H1 (cell line): ENCODE data around the gene NOL4L. TPM values are rescaled to one million over a fixed set of nuclear protein-coding genes. Genes with fewer than 3 reads are reported as not detected.
A peak's percentile ranks its signal among the peaks of the same experiment; 100 is the strongest.

Experiments used
- CTCF ChIA-PET: fragments of 300-600 bp; sonication (Branson Sonifier 250); formaldehyde crosslinking; loops from one replicate; lab custom pipeline; 2021; ENCODE audit not compliant: partially characterized antibody; lab: Charles Lee
- POLR2A ChIA-PET: fragments of 300-600 bp; sonication (Branson Sonifier 250); formaldehyde crosslinking; loops from one replicate; lab custom pipeline; 2021; ENCODE audit warnings: inconsistent platforms; ENCODE audit not compliant: partially characterized antibody; lab: Charles Lee
- DNase-seq, 2 experiments: peaks; one replicate each; pipeline versions ENCODE4 v3.0.0 to v3.0.0-alpha.2; 2010 to 2022; ENCODE audit warnings: low spot score in 2 of 2, low read depth in 1 of 2, mixed read lengths in 1 of 2
- FAIRE-seq: peaks from 2 replicates; lab custom pipeline; 2011; peaks lifted over from hg19 to GRCh38; lab: Jason Lieb, UNC
- H2AFZ ChIP-seq: 2 replicates; pipeline ENCODE4 v1.8.1; 2012; ENCODE audit warnings: low read length, inconsistent platforms
- H2AK5ac ChIP-seq: 2 replicates; pipeline ENCODE4 v1.6.1; 2013; ENCODE audit warnings: low read depth, low read length
- H2BK120ac ChIP-seq: replicated peaks from 2 replicates; pipeline ENCODE3; 2013; ENCODE audit warnings: low read depth, low read length, inconsistent platforms
- H2BK12ac ChIP-seq: 2 replicates; pipeline ENCODE4 v1.6.1; 2013; ENCODE audit warnings: low read depth, low read length
- H2BK15ac ChIP-seq: 2 replicates; pipeline ENCODE4 v1.6.1; 2013; ENCODE audit warnings: low read length
- H2BK20ac ChIP-seq: 2 replicates; pipeline ENCODE4 v1.6.1; 2013; ENCODE audit warnings: low read length
- H2BK5ac ChIP-seq: 2 replicates; pipeline ENCODE4 v1.6.1; 2013; ENCODE audit warnings: low read depth, low read length
- H3K14ac ChIP-seq: 2 replicates; pipeline ENCODE4 v1.6.1; 2013; ENCODE audit warnings: inconsistent platforms; ENCODE audit not compliant: insufficient read length
- H3K18ac ChIP-seq: 2 replicates; pipeline ENCODE4 v1.6.1; 2013; ENCODE audit warnings: low read length; ENCODE audit errors: extremely low read depth
- H3K23ac ChIP-seq: 2 replicates; pipeline ENCODE4 v1.6.1; 2013; ENCODE audit warnings: inconsistent platforms; ENCODE audit not compliant: insufficient read length
- H3K23me2 ChIP-seq: 2 replicates; pipeline ENCODE4 v1.6.1; 2013; ENCODE audit warnings: low read depth, low read length
- H3K27ac ChIP-seq: 2 replicates; pipeline ENCODE4 v1.6.1; 2011; ENCODE audit warnings: low read depth, low read length, inconsistent platforms
- H3K27me3 ChIP-seq, 4 experiments: replicated peaks in 1 of 4; 1 replicate in 1 of 4; 2 replicates in 3 of 4; pipeline versions ENCODE4 v1.6.1 to v1.8.1; 2011 to 2013; ENCODE audit warnings: low read length in 3 of 4, mild to moderate bottlenecking in 3 of 4, inconsistent platforms in 2 of 4, mixed read lengths in 2 of 4, moderate library complexity in 1 of 4; ENCODE audit not compliant: control insufficient read depth in 3 of 4, insufficient read depth in 3 of 4; ENCODE audit errors: extremely low read depth in 1 of 4
- H3K36me3 ChIP-seq, 4 experiments: 2 replicates each; pipeline versions ENCODE4 v1.6.1 to v1.8.1; 2011 to 2013; ENCODE audit warnings: mild to moderate bottlenecking in 4 of 4, low read length in 3 of 4, moderate library complexity in 2 of 4, control low read depth in 1 of 4, inconsistent platforms in 1 of 4; ENCODE audit not compliant: insufficient read depth in 4 of 4, control insufficient read depth in 2 of 4
- H3K4ac ChIP-seq: replicated peaks from 2 replicates; pipeline ENCODE3; 2013; ENCODE audit warnings: low read length, low read depth, mixed read lengths, inconsistent platforms; ENCODE audit not compliant: insufficient read length
- H3K4me1 ChIP-seq, 4 experiments: replicated peaks in 1 of 4; 1 replicate in 1 of 4; 2 replicates in 3 of 4; pipeline versions ENCODE4 v1.6.1 to v1.8.1; 2011 to 2013; ENCODE audit warnings: low read length in 3 of 4, inconsistent platforms in 2 of 4, mixed read lengths in 1 of 4; ENCODE audit not compliant: insufficient read depth in 4 of 4, control insufficient read depth in 3 of 4
- H3K4me2 ChIP-seq, 2 experiments: 2 replicates each; pipeline versions ENCODE4 v1.6.1 to v1.8.1; 2011 to 2013; ENCODE audit warnings: low read depth in 2 of 2, low read length in 2 of 2, control low read depth in 1 of 2, inconsistent platforms in 1 of 2, mild to moderate bottlenecking in 1 of 2; ENCODE audit not compliant: insufficient read depth in 1 of 2
- H3K4me3 ChIP-seq, 4 experiments: fragments of 200-600, 300-600 bp in 1 of 4; sonication (generic), shearing (Covaris generic), sonication (Bioruptor Twin) in 1 of 4; 2 replicates each; pipeline versions ENCODE4 v1.5.1 to v1.8.1; 2011 to 2016; ENCODE audit warnings: low read length in 4 of 4, low read depth in 3 of 4, control low read depth in 2 of 4, inconsistent platforms in 2 of 4, mild to moderate bottlenecking in 2 of 4, mixed read lengths in 1 of 4, moderate library complexity in 1 of 4; ENCODE audit not compliant: insufficient read depth in 2 of 4; ENCODE audit errors: extremely low read depth in 1 of 4
- H3K56ac ChIP-seq: replicated peaks from 2 replicates; pipeline ENCODE3; 2013; ENCODE audit warnings: low read depth, mild to moderate bottlenecking, mixed read lengths, low read length, inconsistent platforms; ENCODE audit not compliant: insufficient read length
- H3K79me1 ChIP-seq: 2 replicates; pipeline ENCODE4 v1.6.1; 2013; ENCODE audit warnings: low read depth, low read length, control low read depth
- H3K79me2 ChIP-seq, 2 experiments: 2 replicates each; pipeline versions ENCODE4 v1.6.1 to v1.8.1; 2012 to 2013; ENCODE audit warnings: low read length in 2 of 2, mild to moderate bottlenecking in 2 of 2, inconsistent platforms in 1 of 2; ENCODE audit not compliant: insufficient read depth in 2 of 2, control insufficient read depth in 1 of 2
- H3K9ac ChIP-seq, 4 experiments: replicated peaks in 1 of 4; 1 replicate in 1 of 4; 2 replicates in 3 of 4; pipeline versions ENCODE4 v1.6.1 to v1.8.1; 2011 to 2013; ENCODE audit warnings: low read depth in 3 of 4, low read length in 3 of 4, control low read depth in 2 of 4, mild to moderate bottlenecking in 2 of 4, moderate library complexity in 2 of 4, inconsistent platforms in 1 of 4; ENCODE audit errors: extremely low read depth in 1 of 4
- H3K9me3 ChIP-seq, 2 experiments: 2 replicates each; pipeline versions ENCODE4 v1.6.1 to v1.8.1; 2012 to 2013; ENCODE audit warnings: mild to moderate bottlenecking in 2 of 2, moderate library complexity in 2 of 2, control low read depth in 1 of 2, inconsistent platforms in 1 of 2, low read depth in 1 of 2, low read length in 1 of 2, mixed read lengths in 1 of 2; ENCODE audit not compliant: insufficient read depth in 2 of 2
- H4K20me1 ChIP-seq, 2 experiments: replicated peaks in 1 of 2; 2 replicates each; pipeline versions ENCODE3 to v1.8.1; 2011 to 2013; ENCODE audit warnings: inconsistent platforms in 2 of 2, low read length in 2 of 2, mild to moderate bottlenecking in 1 of 2; ENCODE audit not compliant: insufficient read depth in 2 of 2, control insufficient read depth in 1 of 2
- H4K5ac ChIP-seq: 2 replicates; pipeline ENCODE4 v1.6.1; 2013; ENCODE audit warnings: low read length, low read depth, mixed read lengths, inconsistent platforms; ENCODE audit not compliant: insufficient read length
- H4K8ac ChIP-seq: 2 replicates; pipeline ENCODE4 v1.8.0; 2013; ENCODE audit warnings: mild to moderate bottlenecking, moderate library complexity, low read length, inconsistent platforms; ENCODE audit not compliant: insufficient read depth; ENCODE audit errors: extremely low read depth
- H4K91ac ChIP-seq: replicated peaks from 2 replicates; pipeline ENCODE3; 2013; ENCODE audit warnings: low read length, mixed read lengths, inconsistent platforms; ENCODE audit not compliant: insufficient read length
- CTBP2 ChIP-seq: IDR thresholded peaks from 2 replicates; pipeline ENCODE4 v1.7.0; 2011; ENCODE audit warnings: borderline replicate concordance, mild to moderate bottlenecking, moderate library complexity, mixed read lengths, low read length; ENCODE audit not compliant: insufficient read depth, insufficient read length
- WGBS, 2 experiments: shearing (Covaris generic) in 1 of 2; methylation state at CpG; one replicate each; pipeline versions ENCODE4 v1.1.6 to v1.1.7; 2013 to 2015; ENCODE audit warnings: low lambda C conversion rate in 2 of 2, mixed read lengths in 2 of 2, inconsistent platforms in 1 of 2, low coverage in 1 of 2, missing lambda C conversion rate in 1 of 2; ENCODE audit not compliant: insufficient replicate concordance in 2 of 2, insufficient coverage in 1 of 2, insufficient read length in 1 of 2; ENCODE audit errors: extremely low coverage in 1 of 2, missing lambda C conversion rate in 1 of 2; 5-methylcytosine and 5-hydroxymethylcytosine counted together
- polyA plus RNA-seq, 7 experiments: library from polyadenylated mRNA; depleted of rRNA in 3 of 7; stranded (reverse) in 5 of 7; unstranded in 2 of 7; fragments of >200 nt in 5 of 7; fragments of 200-250 nt in 2 of 7; gene quantifications; 1 replicate in 5 of 7; 2 replicates in 1 of 7; 4 replicates in 1 of 7; pipeline versions ENCODE4 v1.2.1 to v1.2.3, GENCODE V29; 2011 to 2013; ENCODE audit warnings: missing spikeins in 2 of 7, mixed read lengths in 2 of 7
- total RNA-seq: library from RNA; stranded (reverse); fragmentation: NEBNext Ultra II Directional; extraction: Animal tissue kit (Norgen Biotek cat#: 25700); gene quantifications from 2 replicates; pipeline ENCODE4 v1.2.1, GENCODE V29; 2021

The NOL4L gene
- total and polyA plus RNA-seq, 2 of the 8 experiments (the other 6 are each of a cell fraction or from before 2014, with no cell fraction given), result 15.3 to 23.7 TPM

- Histone ChIP-seq H3K79me2 (no peaks in the 10 kb centered on the region), H4K91ac (no peak overlapping the region), H3K27me3 (peaks cover 0 to 3% (median 1%) of the 10 kb centered on the region in 4 experiments; a peak in 3 of 7 replicates), H3K79me1 (no peaks in the 10 kb centered on the region), H3K56ac (no peak overlapping the region), H3K4me3 (no peak overlapping the region), H4K5ac (no peak overlapping the region), H2BK20ac (no peak overlapping the region), H3K18ac (no peak overlapping the region), H3K4ac (no peak overlapping the region), H3K23ac (no peak overlapping the region), H2AK5ac (no peak overlapping the region), H2BK12ac (peak overlapping the region; percentile 23; the same call in 1 of the 2 replicates), H4K8ac (no peak overlapping the region), H3K9me3 (no peaks in the 10 kb centered on the region), H2BK15ac (no peak overlapping the region), H3K23me2 (peaks cover 3% of the 10 kb centered on the region; the same call in 1 of the 2 replicates), H3K4me1 (peaks cover 0 to 20% (median 3%) of the 10 kb centered on the region in 4 experiments; a peak in 6 of 7 replicates), H2BK120ac (no peak overlapping the region), H3K36me3 (no peaks in the 10 kb centered on the region), H3K14ac (no peak overlapping the region), H3K27ac (no peak overlapping the region), H3K9ac (no peak overlapping the region), H3K4me2 (no peak overlapping the region), H4K20me1 (no peaks in the 10 kb centered on the region), H2BK5ac (no peak overlapping the region), H2AFZ (no peak overlapping the region)
- no peak for TF ChIP-seq CTBP2
- no peak for FAIRE-seq
- POLR2A ChIA-PET, result interaction anchor here (0.9 kb wide), 1 partner anchor 13 kb away, joined by 5 read pairs; no protein-coding TSS in a partner anchor
- 83% methylated on average over 9 of the region's 12 CpGs; no CpG with 5 or more reads in 1 of the 2 experiments for WGBS, 2 experiments
- CTCF ChIA-PET, result interaction anchor here (0.9 to 1.9 kb wide), 13 partner anchors 10 to 305 kb away, joined by 3 to 7 read pairs (median 4); no protein-coding TSS in a partner anchor
- DNase-seq, result no peak
Observed at GRCh38 chr20:32576560-32576959, 8.6 kb downstream of the NOL4L start.
